HG03025 (cell line): ENCODE measurements around the gene CLN5.
"Not testable (repeated sequence)": the region's sequence is repeated elsewhere in the genome, so short reads cannot be mapped to it uniquely, and the experiment has no call there.

ENCODE experiments used
- ATAC-seq: cut with Tn5 transposase; IDR thresholded peaks from one replicate; pipeline ENCODE4 v1.9.1; 2021; ENCODE audit warnings: mild to moderate bottlenecking, moderate library complexity; ENCODE audit not compliant: unreplicated experiment, low FRiP score

The CLN5 gene

GRCh38 chr13:76974618-76974975 lies 17.3 kb upstream of the CLN5 start:
- no peak for ATAC-seq

GRCh38 chr13:76975863-76976262 lies 16.0 kb upstream of the CLN5 start:
- no peak for ATAC-seq

- ATAC-seq, result no peak
Measured at GRCh38 chr13:76976490-76976889, 15.4 kb upstream of the CLN5 start.

GRCh38 chr13:76976929-76977328 lies 15.0 kb upstream of the CLN5 start:
- no peak for ATAC-seq

GRCh38 chr13:76980075-76980718 lies 11.7 kb upstream of the CLN5 start:
- peak; percentile 96 for ATAC-seq

- ATAC-seq, result no peak
Measured at GRCh38 chr13:76982061-76982460, 9.8 kb upstream of the CLN5 start.

GRCh38 chr13:76983676-76984075 lies 8.2 kb upstream of the CLN5 start:
- ATAC-seq, result no peak

- peak; percentile 36 for ATAC-seq
Measured at GRCh38 chr13:76991432-76991795, 467 bp upstream of the CLN5 start.

- no peak for ATAC-seq
Measured at GRCh38 chr13:76992548-76993001, 694 bp downstream of the CLN5 start.

GRCh38 chr13:76993021-76993420 lies 1.1 kb downstream of the CLN5 start:
- no peak for ATAC-seq

GRCh38 chr13:76993473-76993872 lies 1.6 kb downstream of the CLN5 start:
- no peak for ATAC-seq

- ATAC-seq, result no peak
Measured at GRCh38 chr13:76994281-76994680, 2.4 kb downstream of the CLN5 start.

- ATAC-seq, result no peak
Measured at GRCh38 chr13:77000475-77000874, 8.6 kb downstream of the CLN5 start.

- no peak for ATAC-seq
Measured at GRCh38 chr13:77001540-77001939, 9.7 kb downstream of the CLN5 start.

GRCh38 chr13:77001963-77002587 lies 10.2 kb downstream of the CLN5 start:
- no peak for ATAC-seq

GRCh38 chr13:77002590-77003190 lies 10.8 kb downstream of the CLN5 start:
- ATAC-seq, result no peak

- ATAC-seq, result not testable (repeated sequence)
Measured at GRCh38 chr13:77008337-77008736, 16.5 kb downstream of the CLN5 start.

GRCh38 chr13:77009011-77009410 lies 17.1 kb downstream of the CLN5 start:
- no peak for ATAC-seq

GRCh38 chr13:77009719-77010118 lies 17.8 kb downstream of the CLN5 start:
- not testable (repeated sequence) for ATAC-seq

- ATAC-seq, result no peak
Measured at GRCh38 chr13:77013853-77014542, 22.1 kb downstream of the CLN5 start.

- ATAC-seq, result no peak
Measured at GRCh38 chr13:77014906-77015685, 23.2 kb downstream of the CLN5 start.
